ENCODE results near the gene BBLN. TPM values are rescaled to one million over a fixed set of nuclear protein-coding genes. Genes with fewer than 3 reads are reported as not detected.

The BBLN gene
- total RNA-seq, 4 donors from 2014 or later = 139 to 165 (median 145) TPM

GRCh38 chr9:128208946-128209669 is 49.0 kb downstream of the BBLN start:
- Histone ChIP-seq H3K27ac (peak overlapping the region in 1 of 4 donors; percentile 49), H3K4me3 (no peak overlapping the region), H3K9me3 (no peaks in the 10 kb centered on the region), H3K36me3 (no peaks in the 10 kb centered on the region), H3K27me3 (peaks cover 22% of the 10 kb centered on the region), H3K4me1 (peaks cover 0 to 16% (median 12%) of the 10 kb centered on the region in 3 donors)
- ATAC-seq = no peak
- TF ChIP-seq POLR2AphosphoS5 (IDR thresholded peaks at IDR 0.05) (no peak), POLR2A (IDR thresholded peaks at IDR 0.05) (no peak), EP300 (IDR thresholded peaks at IDR 0.05) (no peak)
- TF ChIP-seq, protein P1, sequence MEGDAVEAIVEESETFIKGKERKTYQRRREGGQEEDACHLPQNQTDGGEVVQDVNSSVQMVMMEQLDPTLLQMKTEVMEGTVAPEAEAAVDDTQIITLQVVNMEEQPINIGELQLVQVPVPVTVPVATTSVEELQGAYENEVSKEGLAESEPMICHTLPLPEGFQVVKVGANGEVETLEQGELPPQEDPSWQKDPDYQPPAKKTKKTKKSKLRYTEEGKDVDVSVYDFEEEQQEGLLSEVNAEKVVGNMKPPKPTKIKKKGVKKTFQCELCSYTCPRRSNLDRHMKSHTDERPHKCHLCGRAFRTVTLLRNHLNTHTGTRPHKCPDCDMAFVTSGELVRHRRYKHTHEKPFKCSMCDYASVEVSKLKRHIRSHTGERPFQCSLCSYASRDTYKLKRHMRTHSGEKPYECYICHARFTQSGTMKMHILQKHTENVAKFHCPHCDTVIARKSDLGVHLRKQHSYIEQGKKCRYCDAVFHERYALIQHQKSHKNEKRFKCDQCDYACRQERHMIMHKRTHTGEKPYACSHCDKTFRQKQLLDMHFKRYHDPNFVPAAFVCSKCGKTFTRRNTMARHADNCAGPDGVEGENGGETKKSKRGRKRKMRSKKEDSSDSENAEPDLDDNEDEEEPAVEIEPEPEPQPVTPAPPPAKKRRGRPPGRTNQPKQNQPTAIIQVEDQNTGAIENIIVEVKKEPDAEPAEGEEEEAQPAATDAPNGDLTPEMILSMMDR (IDR thresholded peaks at IDR 0.05) = no peak
- WGBS, 2 donors (ENCODE audit: low coverage in 1 of 2) = 70 to 71% methylated on average over 8 to 11 of the region's 15 CpGs

DNA sequence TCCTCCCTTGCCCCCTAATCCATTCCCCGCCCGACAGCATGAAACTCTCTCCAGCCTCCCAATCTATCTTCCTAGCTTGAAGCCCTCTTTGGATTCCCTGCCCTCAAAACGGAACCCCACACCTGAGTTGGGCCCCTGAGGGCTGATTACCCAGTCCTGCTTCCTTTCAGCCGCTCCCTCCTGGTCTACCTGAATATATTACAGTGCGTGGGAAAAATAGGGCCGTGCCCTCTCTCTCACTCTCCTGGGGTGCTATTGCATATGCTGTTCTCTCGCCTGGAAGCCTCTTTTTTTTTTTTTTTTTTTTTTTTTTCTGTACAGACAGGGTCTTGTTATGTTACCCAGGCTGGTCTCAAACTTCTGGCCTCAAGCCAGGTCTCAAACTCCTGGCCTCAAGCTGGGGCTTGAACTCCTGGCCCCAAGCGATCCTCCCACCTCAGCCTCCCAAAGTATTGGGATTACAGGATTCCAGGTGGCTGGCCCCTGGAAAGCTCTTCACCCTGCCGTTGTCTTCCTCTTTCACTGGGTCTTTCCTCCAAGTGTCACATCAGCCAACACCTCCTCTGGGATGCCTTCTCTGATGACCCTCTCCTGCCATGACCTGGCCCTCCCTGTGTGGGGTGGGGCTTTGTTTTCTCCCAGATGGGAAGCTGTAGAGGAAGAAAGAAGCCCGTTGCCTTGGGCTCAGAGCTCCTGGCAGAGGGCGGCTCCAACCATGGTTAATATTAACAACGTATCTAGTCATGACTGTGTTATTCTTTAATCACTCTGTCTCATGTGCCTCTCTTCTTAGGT is 51.3 kb downstream of the BBLN start:
- Histone ChIP-seq H3K27ac (peak overlapping the region in 1 of 4 donors; percentile 42), H3K36me3 (no peaks in the 10 kb centered on the region), H3K9me3 (no peaks in the 10 kb centered on the region), H3K27me3 (peaks cover under 1% of the 10 kb centered on the region), H3K4me3 (no peak overlapping the region), H3K4me1 (peaks cover 0 to 25% (median 7%) of the 10 kb centered on the region in 3 donors)
- TF ChIP-seq POLR2AphosphoS5 (IDR thresholded peaks at IDR 0.05) (no peak), POLR2A (IDR thresholded peaks at IDR 0.05) (no peak), EP300 (IDR thresholded peaks at IDR 0.05) (no peak)
- TF ChIP-seq, protein P1 (IDR thresholded peaks at IDR 0.05) = no peak
- no peak for ATAC-seq
- WGBS, 2 donors (ENCODE audit: low coverage in 1 of 2) = 33 to 55% methylated on average over 3 to 10 of the region's 12 CpGs

DNA sequence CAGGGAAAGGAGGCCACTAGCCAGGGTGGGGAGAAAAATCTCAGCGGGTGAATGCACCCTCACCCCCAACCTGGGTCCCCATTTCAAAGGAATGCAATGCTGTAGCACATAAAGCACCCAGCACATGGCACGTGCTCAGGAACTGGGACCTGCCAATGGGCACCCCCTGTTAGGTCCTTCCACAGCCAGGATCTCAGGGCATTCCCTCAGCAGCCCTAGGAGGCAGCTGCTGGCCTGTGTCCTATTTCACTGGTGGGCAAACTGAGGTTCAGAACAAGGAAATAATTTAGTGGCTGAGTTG is 51.9 kb downstream of the BBLN start:
- H3K27me3 ChIP-seq = no peaks in the 10 kb centered on the region
- 75 to 83% methylated on average over 1 to 2 of the region's 2 CpGs for WGBS, 2 donors (ENCODE audit: low coverage in 1 of 2)
- H3K36me3 ChIP-seq = no peaks in the 10 kb centered on the region
- ATAC-seq = no peak
- TF ChIP-seq, protein P1 (IDR thresholded peaks at IDR 0.05) = no peak
- TF ChIP-seq POLR2A (IDR thresholded peaks at IDR 0.05) (no peak), EP300 (IDR thresholded peaks at IDR 0.05) (no peak), POLR2AphosphoS5 (IDR thresholded peaks at IDR 0.05) (no peak)
- no peak overlapping the region for H3K4me3 ChIP-seq
- no peaks in the 10 kb centered on the region for H3K9me3 ChIP-seq
- peak overlapping the region in 1 of 4 donors; percentile 42 for H3K27ac ChIP-seq
- peaks cover 0 to 30% (median 7%) of the 10 kb centered on the region in 3 donors for H3K4me1 ChIP-seq

Other genes starting within 250 kb of the BBLN start
- 10 to 100 TPM; 25.2 to 49.7 (median 31.7) TPM for gene ST6GALNAC4, start 243.2 kb upstream of the BBLN start, total RNA-seq
- gene PIP5KL1, start 229.5 kb upstream of the BBLN start, total RNA-seq = 1 to 10 TPM in 2 of 4 donors, under 1 TPM in 1, not detected in 1; 0.66 to 3.4 (median 3.1) TPM
- 10 to 100 TPM in 2 of 4 donors, 1 to 10 TPM in 2; 8.9 to 15.0 (median 11.2) TPM for gene DPM2, start 222.4 kb upstream of the BBLN start, total RNA-seq
- 10 to 100 TPM in 3 of 4 donors, 1 to 10 TPM in 1; 7.0 to 22.0 (median 16.3) TPM for gene EEIG1, start 179.3 kb upstream of the BBLN start, total RNA-seq
- gene NAIF1, start 92.9 kb upstream of the BBLN start, total RNA-seq = 10 to 100 TPM in 1 of 4 donors, 1 to 10 TPM in 3; 5.3 to 11.4 (median 8.6) TPM
- 10 to 100 TPM; 16.1 to 64.1 (median 18.3) TPM for gene SLC25A25, start 92.0 kb upstream of the BBLN start, total RNA-seq
- 10 to 100 TPM; 46.1 to 85.8 (median 57.5) TPM for gene PTGES2, start 32.5 kb upstream of the BBLN start, total RNA-seq
- gene LCN2, start 10.8 kb upstream of the BBLN start, total RNA-seq = 100 to 1,000 TPM in 1 of 4 donors, 1 to 10 TPM in 1, under 1 TPM in 1, not detected in 1; 0.58 to 222 (median 1.4) TPM
- gene CIZ1, start 31.3 kb downstream of the BBLN start, total RNA-seq = 10 to 100 TPM; 41.7 to 83.9 (median 58.1) TPM
- gene DNM1, start 43.1 kb downstream of the BBLN start, total RNA-seq = 10 to 100 TPM in 2 of 4 donors, 1 to 10 TPM in 2; 8.6 to 22.3 (median 14.4) TPM
- 100 to 1,000 TPM in 1 of 4 donors, 10 to 100 TPM in 3; 71.1 to 130 (median 83.1) TPM for gene GOLGA2, start 115.7 kb downstream of the BBLN start, total RNA-seq
- 10 to 100 TPM; 18.2 to 27.5 (median 24.5) TPM for gene SWI5, start 116.0 kb downstream of the BBLN start, total RNA-seq
- 10 to 100 TPM in 1 of 4 donors, 1 to 10 TPM in 3; 5.1 to 11.4 (median 7.5) TPM for gene TRUB2, start 162.2 kb downstream of the BBLN start, total RNA-seq
- 10 to 100 TPM; 25.8 to 40.5 (median 31.8) TPM for gene COQ4, start 162.6 kb downstream of the BBLN start, total RNA-seq
- 10 to 100 TPM; 14.3 to 34.3 (median 20.4) TPM for gene SLC27A4, start 180.3 kb downstream of the BBLN start, total RNA-seq
- gene URM1, start 211.1 kb downstream of the BBLN start, total RNA-seq = 10 to 100 TPM; 20.5 to 46.8 (median 30.2) TPM